GM06990 (cell line): Measurements from ENCODE around the gene ANP32E.
A peak's percentile ranks its signal among the peaks of the same experiment; 100 is the strongest.
"Not testable (repeated sequence)": the region's sequence is repeated elsewhere in the genome, so short reads cannot be mapped to it uniquely, and the experiment has no call there.

ENCODE experiments used
- DNase-seq: peaks from one replicate; pipeline ENCODE4 v3.0.0-alpha.2; 2011; ENCODE audit not compliant: insufficient read length; ENCODE audit errors: extremely low read depth
- H3K27me3 ChIP-seq: replicated peaks from 2 replicates; pipeline ENCODE4 v1.6.0; 2011; ENCODE audit warnings: low read length; ENCODE audit not compliant: control insufficient read depth, insufficient read depth
- H3K36me3 ChIP-seq: 2 replicates; pipeline ENCODE4 v1.5.1; 2011; ENCODE audit warnings: low read length; ENCODE audit not compliant: control insufficient read depth, insufficient read depth
- H3K4me3 ChIP-seq: replicated peaks from 2 replicates; pipeline ENCODE4 v1.5.1; 2011; ENCODE audit warnings: low read depth, mild to moderate bottlenecking, control low read depth, low read length
- CTCF ChIP-seq: IDR thresholded peaks from 2 replicates; pipeline ENCODE4 v1.5.1; 2011; ENCODE audit warnings: low read length, control low read depth, mild to moderate bottlenecking, inconsistent platforms; ENCODE audit not compliant: insufficient read depth, poor library complexity, severe bottlenecking

ANP32E gene

GRCh38 chr1:150213170-150214098 is 22.5 kb downstream of the ANP32E start:
- Histone ChIP-seq H3K27me3 (no peaks in the 10 kb centered on the region), H3K4me3 (peak overlapping the region; percentile 55), H3K36me3 (no peaks in the 10 kb centered on the region)
- peak; percentile 30 for TF ChIP-seq CTCF
- peak; percentile 95 for DNase-seq

GRCh38 chr1:150212070-150212469 is 23.8 kb downstream of the ANP32E start:
- H3K36me3 ChIP-seq, result no peaks in the 10 kb centered on the region
- H3K4me3 ChIP-seq, result no peak overlapping the region
- H3K27me3 ChIP-seq, result no peaks in the 10 kb centered on the region
- DNase-seq, result no peak
- no peak for TF ChIP-seq CTCF

- Histone ChIP-seq H3K27me3 (no peaks in the 10 kb centered on the region), H3K36me3 (no peaks in the 10 kb centered on the region), H3K4me3 (no peak overlapping the region)
- TF ChIP-seq CTCF, result no peak
- DNase-seq, result no peak
Measured at GRCh38 chr1:150210706-150211105, 25.2 kb downstream of the ANP32E start.

- Histone ChIP-seq H3K36me3 (no peaks in the 10 kb centered on the region), H3K4me3 (no peak overlapping the region), H3K27me3 (no peaks in the 10 kb centered on the region)
- DNase-seq, result no peak
- TF ChIP-seq CTCF, result no peak
Measured at GRCh38 chr1:150210091-150210490, 25.8 kb downstream of the ANP32E start.

GRCh38 chr1:150208460-150208859 is 27.5 kb downstream of the ANP32E start:
- H3K27me3 ChIP-seq, DNase-seq, H3K36me3 ChIP-seq, H3K4me3 ChIP-seq: not testable (repeated sequence)

GRCh38 chr1:150207281-150207971 is 28.5 kb downstream of the ANP32E start:
- DNase-seq, result no peak
- no peak for TF ChIP-seq CTCF
- no peak overlapping the region for H3K4me3 ChIP-seq
- no peaks in the 10 kb centered on the region for H3K27me3 ChIP-seq
- no peaks in the 10 kb centered on the region for H3K36me3 ChIP-seq
